Smooth muscle cell (in vitro differentiated cells): ENCODE results near the gene SPON2. TPM values are rescaled to one million over a fixed set of nuclear protein-coding genes. Genes with fewer than 3 reads are reported as not detected.

Source experiments
- DNase-seq: peaks from one replicate; lab custom pipeline; 2025; ENCODE audit not compliant: unreplicated experiment; lab: John Stamatoyannopoulos, UW
- H2AFZ ChIP-seq: fragments of 200-600 bp; sonication (generic); 2 replicates; pipeline ENCODE4 v1.6.0; 2016; ENCODE audit warnings: antibody characterized with exemption, low read depth, mild to moderate bottlenecking
- H3F3A ChIP-seq: fragments of 200-600 bp; sonication (generic); 2 replicates; pipeline ENCODE4 v1.6.0; 2017; ENCODE audit warnings: antibody characterized with exemption, low read depth
- H3K27ac ChIP-seq: fragments of 200-600 bp; sonication (generic); 2 replicates; pipeline ENCODE4 v1.5.1; 2016; ENCODE audit warnings: low read depth, mild to moderate bottlenecking
- H3K27me3 ChIP-seq: fragments of 200-600 bp; sonication (generic); 2 replicates; pipeline ENCODE4 v1.6.1; 2016; ENCODE audit warnings: low read depth, mild to moderate bottlenecking
- H3K36me3 ChIP-seq: fragments of 200-600 bp; sonication (generic); 2 replicates; pipeline ENCODE4 v1.5.1; 2016; ENCODE audit warnings: low read depth
- H3K4me1 ChIP-seq: fragments of 200-600 bp; sonication (generic); 2 replicates; pipeline ENCODE4 v1.5.1; 2016; ENCODE audit warnings: low read depth
- H3K4me2 ChIP-seq: fragments of 200-600 bp; sonication (generic); 2 replicates; pipeline ENCODE4 v1.6.0; 2016; ENCODE audit warnings: mild to moderate bottlenecking
- H3K4me3 ChIP-seq: fragments of 200-600 bp; sonication (generic); 2 replicates; pipeline ENCODE4 v1.5.1; 2016; ENCODE audit warnings: mild to moderate bottlenecking
- H3K79me2 ChIP-seq: fragments of 200-600 bp; sonication (generic); 2 replicates; pipeline ENCODE4 v1.6.0; 2016; ENCODE audit warnings: low read depth, mild to moderate bottlenecking
- H3K9ac ChIP-seq: fragments of 200-600 bp; sonication (generic); 2 replicates; pipeline ENCODE4 v1.6.0; 2016; ENCODE audit warnings: low read depth
- H3K9me3 ChIP-seq: fragments of 200-600 bp; sonication (generic); replicated peaks from 2 replicates; pipeline ENCODE4 v1.5.1; 2016; ENCODE audit warnings: low read depth
- H4K20me1 ChIP-seq: fragments of 200-600 bp; sonication (generic); 2 replicates; pipeline ENCODE4 v1.6.0; 2016; ENCODE audit warnings: low read depth
- CTCF ChIP-seq: fragments of 200-600 bp; sonication (generic); IDR thresholded peaks from 2 replicates; pipeline ENCODE4 v1.5.1; 2017; ENCODE audit warnings: borderline replicate concordance, mild to moderate bottlenecking, antibody characterized with exemption; ENCODE audit not compliant: insufficient read depth, poor library complexity, severe bottlenecking
- WGBS: methylation state at CpG from one replicate; pipeline ENCODE4 v1.1.7; 2016; ENCODE audit warnings: low lambda C conversion rate; 5-methylcytosine and 5-hydroxymethylcytosine counted together
- polyA plus RNA-seq: library from polyadenylated mRNA; unstranded; fragments of >200 nt; fragmentation: Nextera tagmentation; extraction: Ambion mirVana; gene quantifications from 2 replicates; pipeline ENCODE4 v1.2.1, GENCODE V29; 2016
- total RNA-seq: library from RNA; depleted of rRNA; stranded (reverse); fragments of >200 nt; gene quantifications from 2 replicates; pipeline ENCODE4 v1.2.3, GENCODE V29; 2014

Gene SPON2
- total and polyA plus RNA-seq, 2 experiments from 2014 or later = 171 to 427 TPM

- peak overlapping the region; percentile 47 for H3K27ac ChIP-seq
- peaks cover 52% of the 10 kb centered on the region for H4K20me1 ChIP-seq
- WGBS = 5% methylated on average over 51 of the region's 51 CpGs
- peak overlapping the region; percentile 91 for H2AFZ ChIP-seq
- H3K9me3 ChIP-seq = no peaks in the 10 kb centered on the region
- peak overlapping the region; percentile 63 for H3K9ac ChIP-seq
- H3K4me1 ChIP-seq = peaks cover 6% of the 10 kb centered on the region
- H3K4me3 ChIP-seq = peak overlapping the region; percentile 61
- H3K79me2 ChIP-seq = peaks cover 10% of the 10 kb centered on the region
- H3F3A ChIP-seq = no peaks in the 10 kb centered on the region
- DNase-seq = peak; percentile 56
- H3K27me3 ChIP-seq = peaks cover 18% of the 10 kb centered on the region
- H3K4me2 ChIP-seq = peak overlapping the region; percentile 96
- peak; percentile 88 for TF ChIP-seq CTCF
- H3K36me3 ChIP-seq = no peaks in the 10 kb centered on the region
These were observed 5.0 kb downstream of the SPON2 start for GRCh38 chr4:1167244-1167949.

GRCh38 chr4:1166509-1167243 lies 5.7 kb downstream of the SPON2 start:
- TF ChIP-seq CTCF = no peak
- Histone ChIP-seq H3K4me2 (peak overlapping the region; percentile 96), H3K4me3 (peak overlapping the region; percentile 61), H3K9me3 (no peaks in the 10 kb centered on the region), H3K36me3 (no peaks in the 10 kb centered on the region), H3K4me1 (peaks cover 6% of the 10 kb centered on the region), H4K20me1 (peaks cover 52% of the 10 kb centered on the region), H2AFZ (no peak overlapping the region), H3K27me3 (peaks cover 17% of the 10 kb centered on the region), H3K27ac (no peak overlapping the region), H3K9ac (no peak overlapping the region), H3F3A (no peaks in the 10 kb centered on the region), H3K79me2 (peaks cover 10% of the 10 kb centered on the region)
- no peak for DNase-seq
- 69% methylated on average over 24 of the region's 24 CpGs for WGBS

- WGBS = 97% methylated on average over 13 of the region's 13 CpGs
- no peaks in the 10 kb centered on the region for H3K79me2 ChIP-seq
- no peak for TF ChIP-seq CTCF
- no peaks in the 10 kb centered on the region for H3F3A ChIP-seq
- no peak overlapping the region for H3K4me2 ChIP-seq
- H3K27me3 ChIP-seq = peaks cover 2% of the 10 kb centered on the region
- no peak overlapping the region for H3K27ac ChIP-seq
- no peak overlapping the region for H3K9ac ChIP-seq
- no peaks in the 10 kb centered on the region for H3K9me3 ChIP-seq
- H4K20me1 ChIP-seq = peaks cover 36% of the 10 kb centered on the region
- no peak overlapping the region for H3K4me3 ChIP-seq
- no peak for DNase-seq
- peaks cover 6% of the 10 kb centered on the region for H3K4me1 ChIP-seq
- no peak overlapping the region for H2AFZ ChIP-seq
- H3K36me3 ChIP-seq = no peaks in the 10 kb centered on the region
These were observed 7.3 kb downstream of the SPON2 start for GRCh38 chr4:1164956-1165545.
